Lower leg skin (tissue), 3 donors: ENCODE measurements around the gene CFAP58.

Source experiments
- POLR2A ChIP-seq, 2 donors: fragments of 450-650 bp; IDR thresholded peaks; one replicate each; pipeline ENCODE4 v1.6.1; 2016 to 2017; ENCODE audit warnings: antibody characterized with exemption in 2 of 2, mild to moderate bottlenecking in 1 of 2, moderate library complexity in 1 of 2
- TF ChIP-seq, protein P1 (sequence below), 3 donors: fragments of 450-650 bp; IDR thresholded peaks; one replicate each; pipeline ENCODE4 v1.5.1; 2016; ENCODE audit warnings: antibody characterized with exemption in 3 of 3, mild to moderate bottlenecking in 3 of 3, moderate library complexity in 2 of 3

DNA sequence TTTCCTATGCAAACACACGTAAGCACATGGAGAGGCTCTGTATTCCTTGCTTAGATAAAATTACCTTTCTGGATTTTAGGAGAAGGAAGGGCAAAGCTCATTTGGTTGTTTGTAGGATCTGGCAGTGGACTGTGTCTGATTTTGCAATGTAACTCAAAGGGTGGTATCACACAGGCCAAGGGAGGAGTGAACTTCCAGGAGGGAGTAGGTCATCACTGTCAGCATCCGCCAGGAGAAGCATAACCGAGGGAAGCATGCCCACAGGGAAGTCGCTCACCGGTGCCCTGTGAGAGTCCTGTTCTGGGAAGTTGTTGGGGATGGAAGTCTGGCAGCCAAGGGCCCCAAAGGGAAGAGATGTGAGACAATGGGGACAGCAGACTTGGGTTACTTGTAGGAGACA is 74.4 kb downstream of the CFAP58 start:
- TF ChIP-seq, protein P1, sequence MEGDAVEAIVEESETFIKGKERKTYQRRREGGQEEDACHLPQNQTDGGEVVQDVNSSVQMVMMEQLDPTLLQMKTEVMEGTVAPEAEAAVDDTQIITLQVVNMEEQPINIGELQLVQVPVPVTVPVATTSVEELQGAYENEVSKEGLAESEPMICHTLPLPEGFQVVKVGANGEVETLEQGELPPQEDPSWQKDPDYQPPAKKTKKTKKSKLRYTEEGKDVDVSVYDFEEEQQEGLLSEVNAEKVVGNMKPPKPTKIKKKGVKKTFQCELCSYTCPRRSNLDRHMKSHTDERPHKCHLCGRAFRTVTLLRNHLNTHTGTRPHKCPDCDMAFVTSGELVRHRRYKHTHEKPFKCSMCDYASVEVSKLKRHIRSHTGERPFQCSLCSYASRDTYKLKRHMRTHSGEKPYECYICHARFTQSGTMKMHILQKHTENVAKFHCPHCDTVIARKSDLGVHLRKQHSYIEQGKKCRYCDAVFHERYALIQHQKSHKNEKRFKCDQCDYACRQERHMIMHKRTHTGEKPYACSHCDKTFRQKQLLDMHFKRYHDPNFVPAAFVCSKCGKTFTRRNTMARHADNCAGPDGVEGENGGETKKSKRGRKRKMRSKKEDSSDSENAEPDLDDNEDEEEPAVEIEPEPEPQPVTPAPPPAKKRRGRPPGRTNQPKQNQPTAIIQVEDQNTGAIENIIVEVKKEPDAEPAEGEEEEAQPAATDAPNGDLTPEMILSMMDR (IDR thresholded peaks at IDR 0.05) = no peak
- no peak for TF ChIP-seq POLR2A (IDR thresholded peaks at IDR 0.05)
